Endothelial cell of umbilical vein (primary cell): ENCODE data around the gene ANXA5. TPM values are rescaled to one million over a fixed set of nuclear protein-coding genes. Genes with fewer than 3 reads are reported as not detected.

Experiments used
- BruUV-seq: library from RNA; stranded (reverse); fragments of 400-500 nt; replicated peaks from 2 replicates; lab custom pipeline; 2021; lab: Mats Ljungman, UMichigan
- CTCF ChIA-PET: fragments of 300-600, 350-600 bp; sonication (Branson Sonifier 250); formaldehyde crosslinking; loops from one replicate; lab custom pipeline; 2021; ENCODE audit warnings: antibody characterized with exemption, inconsistent platforms; lab: Charles Lee
- POLR2A ChIA-PET: fragments of 300-600, 350-600 bp; sonication (Branson Sonifier 250); formaldehyde crosslinking; loops from one replicate; lab custom pipeline; 2021; ENCODE audit warnings: antibody characterized with exemption, inconsistent platforms; lab: Charles Lee
- DNase-seq: peaks from one replicate; pipeline ENCODE4 v3.0.0-alpha.2; 2011; ENCODE audit warnings: low read depth, low spot score
- FAIRE-seq: peaks from 2 replicates; lab custom pipeline; 2011; peaks lifted over from hg19 to GRCh38; lab: Jason Lieb, UNC
- H2AFZ ChIP-seq: 2 replicates; pipeline ENCODE4 v1.6.0; 2012; ENCODE audit warnings: low read depth, low read length, control low read depth, inconsistent platforms
- H3K27ac ChIP-seq: 2 replicates; pipeline ENCODE4 v1.5.1; 2011; ENCODE audit warnings: low read depth, mild to moderate bottlenecking, control low read depth, low read length, moderate library complexity; ENCODE audit not compliant: insufficient read depth
- H3K27me3 ChIP-seq, 2 experiments: 2 replicates each; pipeline versions ENCODE4 v1.6.0 to v1.6.1; 2011; ENCODE audit warnings: low read length in 2 of 2, mixed read lengths in 1 of 2; ENCODE audit not compliant: control insufficient read depth in 2 of 2, insufficient read depth in 2 of 2
- H3K36me3 ChIP-seq, 2 experiments: 2 replicates in 1 of 2; 3 replicates in 1 of 2; pipeline ENCODE4 v1.5.1; 2011; ENCODE audit warnings: low read length in 2 of 2, mild to moderate bottlenecking in 1 of 2, moderate library complexity in 1 of 2; ENCODE audit not compliant: control insufficient read depth in 2 of 2, insufficient read depth in 2 of 2; ENCODE audit errors: extremely low read depth in 1 of 2
- H3K4me1 ChIP-seq: 3 replicates; pipeline ENCODE4 v1.5.1; 2011; ENCODE audit warnings: mild to moderate bottlenecking, low read length; ENCODE audit not compliant: control insufficient read depth, insufficient read depth; ENCODE audit errors: extremely low read depth
- H3K4me2 ChIP-seq: 2 replicates; pipeline ENCODE4 v1.6.1; 2011; ENCODE audit warnings: low read length, control low read depth, mixed read lengths; ENCODE audit not compliant: insufficient read depth
- H3K4me3 ChIP-seq, 3 experiments: fragments of 200-600 bp in 1 of 3; sonication (generic), shearing (Covaris generic) in 1 of 3; replicated peaks in 1 of 3; 2 replicates each; pipeline ENCODE4 v1.5.1; 2011 to 2016; ENCODE audit warnings: control low read depth in 3 of 3, low read length in 3 of 3, mild to moderate bottlenecking in 2 of 3, inconsistent platforms in 1 of 3, low read depth in 1 of 3, moderate library complexity in 1 of 3; ENCODE audit not compliant: insufficient read depth in 1 of 3
- H3K79me2 ChIP-seq: 2 replicates; pipeline ENCODE4 v1.6.0; 2012; ENCODE audit warnings: low read length, inconsistent platforms; ENCODE audit not compliant: control insufficient read depth, insufficient read depth
- H3K9ac ChIP-seq: replicated peaks from 2 replicates; pipeline ENCODE3; 2011; ENCODE audit warnings: low read length, control low read depth; ENCODE audit not compliant: insufficient read depth; ENCODE audit errors: extremely low read depth
- H3K9me1 ChIP-seq: replicated peaks from 3 replicates; pipeline ENCODE4 v1.6.0; 2011; ENCODE audit warnings: mild to moderate bottlenecking, low read length; ENCODE audit not compliant: control insufficient read depth, insufficient read depth; ENCODE audit errors: extremely low read depth
- H3K9me3 ChIP-seq: replicated peaks from 2 replicates; pipeline ENCODE4 v1.5.1; 2012; ENCODE audit warnings: low read length, inconsistent platforms; ENCODE audit not compliant: control insufficient read depth, insufficient read depth
- H4K20me1 ChIP-seq: replicated peaks from 2 replicates; pipeline ENCODE3; 2011; ENCODE audit warnings: mild to moderate bottlenecking, low read length; ENCODE audit not compliant: control insufficient read depth, insufficient read depth; ENCODE audit errors: extremely low read depth
- EZH2 ChIP-seq: IDR thresholded peaks from 2 replicates; pipeline ENCODE4 v1.6.1; 2012; ENCODE audit warnings: borderline replicate concordance, low read depth, mild to moderate bottlenecking, moderate library complexity, low read length, inconsistent platforms; ENCODE audit not compliant: severe bottlenecking
- FOS ChIP-seq: IDR thresholded peaks from 2 replicates; pipeline ENCODE4 v1.6.1; 2011; ENCODE audit warnings: mild to moderate bottlenecking, low read length, moderate library complexity, borderline replicate concordance; ENCODE audit not compliant: insufficient read depth
- JUN ChIP-seq: IDR thresholded peaks from 2 replicates; pipeline ENCODE4 v1.6.1; 2011; ENCODE audit warnings: borderline replicate concordance, low read depth; ENCODE audit not compliant: insufficient read length, insufficient read depth
- MYC ChIP-seq: IDR thresholded peaks from one replicate; pipeline ENCODE4 v1.6.1; 2011; ENCODE audit warnings: mild to moderate bottlenecking, low read depth, low read length
- POLR2AphosphoS5 ChIP-seq: IDR thresholded peaks from 2 replicates; pipeline ENCODE4 v1.6.1; 2012; ENCODE audit warnings: low read depth, mild to moderate bottlenecking, control low read depth, low read length, moderate library complexity; ENCODE audit not compliant: insufficient read depth
- dilution Hi-C: fragments of 300-500 bp; cut with MboI; formaldehyde crosslinking; loops from one replicate; pipeline ENCODE4 v1.15.0; 2019; ENCODE audit warnings: low sequenced_read_pairs; ENCODE audit not compliant: extremely low pct_ligation_motif_present
- intact Hi-C: fragments of 100-400 bp; cut with micrococcal nuclease; formaldehyde crosslinking; loops from one replicate; pipeline ENCODE4 v1.10.0; 2022
- polyA plus RNA-seq, 4 experiments: library from polyadenylated mRNA; depleted of rRNA in 3 of 4; stranded (reverse) in 3 of 4; unstranded in 1 of 4; fragments of >200 nt; gene quantifications; 2 replicates each; pipeline versions ENCODE4 v1.2.1 to v1.2.3, GENCODE V29; 2011 to 2012; ENCODE audit warnings: missing spikeins in 1 of 4
- total RNA-seq: library from RNA; stranded (reverse); gene quantifications from 2 replicates; pipeline ENCODE4 v1.2.3, GENCODE V29; 2021
- TF ChIP-seq, protein P1 (sequence below), 2 donors: IDR thresholded peaks; 1 replicate in 1 of 2; 2 replicates in 1 of 2; pipeline ENCODE4 v1.5.1; 2011; ENCODE audit warnings: low read length in 2 of 2, mild to moderate bottlenecking in 2 of 2, moderate library complexity in 2 of 2, control low read depth in 1 of 2, inconsistent platforms in 1 of 2, low read depth in 1 of 2; ENCODE audit not compliant: insufficient read depth in 1 of 2; ENCODE audit errors: extremely low read depth in 1 of 2

ANXA5 gene
- total and polyA plus RNA-seq, 2 donors (not counting 3 experiments of a cell fraction or from before 2014, with no cell fraction given), result 450 to 528 TPM

DNA sequence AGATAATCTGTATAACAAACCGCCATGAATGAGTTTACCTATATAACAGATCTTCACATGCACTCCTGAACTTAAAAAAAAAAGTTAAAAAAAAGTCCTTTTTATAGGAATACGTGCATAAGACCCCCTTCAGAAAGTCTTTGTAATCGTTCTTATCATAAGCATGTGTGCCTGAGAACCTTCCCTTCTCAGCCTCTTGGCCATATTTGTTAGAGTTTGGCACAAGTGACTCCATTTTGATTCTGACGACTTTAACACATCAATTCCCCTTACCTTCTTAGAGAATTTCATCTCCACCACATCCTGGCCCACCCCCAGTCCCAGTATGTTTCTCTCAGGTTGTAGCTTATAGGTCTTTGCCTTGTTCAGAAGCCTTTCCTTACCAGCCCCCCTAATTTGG lies 16.0 kb upstream of the ANXA5 start:
- no peak for DNase-seq
- Histone ChIP-seq H3K9me1 (no peaks in the 10 kb centered on the region), H3K79me2 (no peaks in the 10 kb centered on the region), H3K9ac (no peak overlapping the region), H4K20me1 (no peaks in the 10 kb centered on the region), H3K9me3 (no peaks in the 10 kb centered on the region), H3K27me3 (no peaks in the 10 kb centered on the region), H3K4me3 (no peak overlapping the region), H2AFZ (no peak overlapping the region), H3K4me2 (no peak overlapping the region), H3K27ac (no peak overlapping the region), H3K4me1 (peaks cover 27% of the 10 kb centered on the region), H3K36me3 (no peaks in the 10 kb centered on the region)
- ChIA-PET POLR2A (interaction anchor here (2.9 kb wide), 1 partner anchor 16 kb away, joined by 18 read pairs; the partner anchor contains the start of gene ANXA5), CTCF (interaction anchor here (2.9 to 3.8 kb wide), 2 partner anchors 13 to 16 kb away, joined by 15 to 31 read pairs; partner anchors contain the start of gene ANXA5)
- TF ChIP-seq EZH2 (no peak), POLR2AphosphoS5 (no peak), JUN (no peak), FOS (no peak), MYC (no peak)
- TF ChIP-seq, protein P1, sequence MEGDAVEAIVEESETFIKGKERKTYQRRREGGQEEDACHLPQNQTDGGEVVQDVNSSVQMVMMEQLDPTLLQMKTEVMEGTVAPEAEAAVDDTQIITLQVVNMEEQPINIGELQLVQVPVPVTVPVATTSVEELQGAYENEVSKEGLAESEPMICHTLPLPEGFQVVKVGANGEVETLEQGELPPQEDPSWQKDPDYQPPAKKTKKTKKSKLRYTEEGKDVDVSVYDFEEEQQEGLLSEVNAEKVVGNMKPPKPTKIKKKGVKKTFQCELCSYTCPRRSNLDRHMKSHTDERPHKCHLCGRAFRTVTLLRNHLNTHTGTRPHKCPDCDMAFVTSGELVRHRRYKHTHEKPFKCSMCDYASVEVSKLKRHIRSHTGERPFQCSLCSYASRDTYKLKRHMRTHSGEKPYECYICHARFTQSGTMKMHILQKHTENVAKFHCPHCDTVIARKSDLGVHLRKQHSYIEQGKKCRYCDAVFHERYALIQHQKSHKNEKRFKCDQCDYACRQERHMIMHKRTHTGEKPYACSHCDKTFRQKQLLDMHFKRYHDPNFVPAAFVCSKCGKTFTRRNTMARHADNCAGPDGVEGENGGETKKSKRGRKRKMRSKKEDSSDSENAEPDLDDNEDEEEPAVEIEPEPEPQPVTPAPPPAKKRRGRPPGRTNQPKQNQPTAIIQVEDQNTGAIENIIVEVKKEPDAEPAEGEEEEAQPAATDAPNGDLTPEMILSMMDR (IDR thresholded peaks at IDR 0.05; ENCODE audit: extremely low read depth in 1 of 2, insufficient read depth in 1 of 2, low read depth in 1 of 2, low read length in 2 of 2), result no peak
- dilution Hi-C loops, result no loop called here
- no TSS peak for BruUV-seq
- intact Hi-C loops, result no loop called here
- no peak for FAIRE-seq
